HepG2 (cell line): ENCODE results near the gene ROBO2.

Experiments
- EP300 ChIP-seq, 3 experiments: sonication (generic) in 1 of 3; formaldehyde crosslinking in 1 of 3; IDR thresholded peaks; 2 replicates each; pipeline versions ENCODE4 v1.5.1 to v1.6.1; 2011 to 2020; ENCODE audit warnings: low read depth in 2 of 3, low read length in 2 of 3, borderline replicate concordance in 1 of 3, improper control_type of control experiment in 1 of 3, mild to moderate bottlenecking in 1 of 3, missing genetic modification reagents in 1 of 3, moderate library complexity in 1 of 3
- MIER3 ChIP-seq: IDR thresholded peaks from 2 replicates; pipeline ENCODE4 v1.6.1; 2016; ENCODE audit warnings: missing compliant biosample characterization, borderline replicate concordance
- SRSF9 ChIP-seq: fragments of 200-400 bp; formaldehyde crosslinking; IDR thresholded peaks from 2 replicates; pipeline ENCODE4 v1.6.1; 2018; ENCODE audit warnings: borderline replicate concordance, mild to moderate bottlenecking, low read depth, low read length; ENCODE audit not compliant: insufficient read depth, poor library complexity, severe bottlenecking
- ZBTB1 ChIP-seq: sonication (generic); formaldehyde crosslinking; IDR thresholded peaks from 2 replicates; pipeline ENCODE4 v1.4.0; 2020; ENCODE audit warnings: missing genetic modification reagents, borderline replicate concordance
- TF ChIP-seq, protein P1 (sequence below): sonication (generic); formaldehyde crosslinking; IDR thresholded peaks from 2 replicates; pipeline ENCODE4 v1.5.0; 2020; ENCODE audit warnings: mild to moderate bottlenecking, missing genetic modification reagents, moderate library complexity
- TF ChIP-seq, protein P2 (sequence below), 2 experiments: sonication (generic) in 1 of 2; formaldehyde crosslinking in 1 of 2; IDR thresholded peaks; 2 replicates each; pipeline versions ENCODE4 v1.5.1 to v1.6.1; 2011 to 2020; ENCODE audit warnings: borderline replicate concordance in 1 of 2, low read depth in 1 of 2, low read length in 1 of 2, mild to moderate bottlenecking in 1 of 2, missing genetic modification reagents in 1 of 2, moderate library complexity in 1 of 2

DNA sequence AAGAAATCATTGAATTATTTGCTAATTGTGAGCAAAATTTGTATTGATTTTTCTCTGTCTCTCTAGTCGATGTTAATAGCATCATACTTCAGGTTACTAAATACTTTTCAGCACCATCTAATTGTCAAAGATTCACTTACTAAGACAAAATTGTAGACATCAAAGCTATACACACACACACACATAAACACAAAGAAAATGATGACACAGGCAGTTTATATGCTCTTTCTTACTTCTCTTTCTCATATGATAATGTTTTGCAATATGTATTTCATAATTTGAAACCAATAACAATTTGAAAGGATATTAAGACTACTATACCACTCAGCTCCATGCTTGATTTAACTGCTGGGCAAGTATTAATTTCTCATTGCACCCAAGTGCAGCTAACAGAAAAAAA lies 406.2 kb downstream of the ROBO2 start:
- TF ChIP-seq ZBTB1 = no peak
- TF ChIP-seq, protein P1, sequence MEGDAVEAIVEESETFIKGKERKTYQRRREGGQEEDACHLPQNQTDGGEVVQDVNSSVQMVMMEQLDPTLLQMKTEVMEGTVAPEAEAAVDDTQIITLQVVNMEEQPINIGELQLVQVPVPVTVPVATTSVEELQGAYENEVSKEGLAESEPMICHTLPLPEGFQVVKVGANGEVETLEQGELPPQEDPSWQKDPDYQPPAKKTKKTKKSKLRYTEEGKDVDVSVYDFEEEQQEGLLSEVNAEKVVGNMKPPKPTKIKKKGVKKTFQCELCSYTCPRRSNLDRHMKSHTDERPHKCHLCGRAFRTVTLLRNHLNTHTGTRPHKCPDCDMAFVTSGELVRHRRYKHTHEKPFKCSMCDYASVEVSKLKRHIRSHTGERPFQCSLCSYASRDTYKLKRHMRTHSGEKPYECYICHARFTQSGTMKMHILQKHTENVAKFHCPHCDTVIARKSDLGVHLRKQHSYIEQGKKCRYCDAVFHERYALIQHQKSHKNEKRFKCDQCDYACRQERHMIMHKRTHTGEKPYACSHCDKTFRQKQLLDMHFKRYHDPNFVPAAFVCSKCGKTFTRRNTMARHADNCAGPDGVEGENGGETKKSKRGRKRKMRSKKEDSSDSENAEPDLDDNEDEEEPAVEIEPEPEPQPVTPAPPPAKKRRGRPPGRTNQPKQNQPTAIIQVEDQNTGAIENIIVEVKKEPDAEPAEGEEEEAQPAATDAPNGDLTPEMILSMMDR (CRISPR knock-in tag) = no peak
- TF ChIP-seq SRSF9 = no peak
- no peak for TF ChIP-seq MIER3 (CRISPR knock-in tag)
- TF ChIP-seq EP300 (IDR thresholded peaks at IDR 0.05; ENCODE audit: low read depth in 2 of 2, low read length in 2 of 2) = no peak
- TF ChIP-seq EP300 (CRISPR knock-in tag; IDR thresholded peaks at IDR 0.05; ENCODE audit: borderline replicate concordance) = no peak
- TF ChIP-seq, protein P2, sequence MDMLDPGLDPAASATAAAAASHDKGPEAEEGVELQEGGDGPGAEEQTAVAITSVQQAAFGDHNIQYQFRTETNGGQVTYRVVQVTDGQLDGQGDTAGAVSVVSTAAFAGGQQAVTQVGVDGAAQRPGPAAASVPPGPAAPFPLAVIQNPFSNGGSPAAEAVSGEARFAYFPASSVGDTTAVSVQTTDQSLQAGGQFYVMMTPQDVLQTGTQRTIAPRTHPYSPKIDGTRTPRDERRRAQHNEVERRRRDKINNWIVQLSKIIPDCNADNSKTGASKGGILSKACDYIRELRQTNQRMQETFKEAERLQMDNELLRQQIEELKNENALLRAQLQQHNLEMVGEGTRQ (IDR thresholded peaks at IDR 0.05; ENCODE audit: low read depth, low read length) = no peak
- TF ChIP-seq, protein P2 (CRISPR knock-in tag; IDR thresholded peaks at IDR 0.05; ENCODE audit: borderline replicate concordance) = no peak
